ENCODE data around the gene BRF1. TPM values are rescaled to one million over a fixed set of nuclear protein-coding genes. Genes with fewer than 3 reads are reported as not detected.

The BRF1 gene
- total and polyA plus RNA-seq, 8 donors: 13.6 to 50.2 (median 20.4) TPM

- H3K27ac ChIP-seq: no peak overlapping the region
- H3K36me3 ChIP-seq: no peaks in the 10 kb centered on the region
- no peak for DNase-seq
- FAIRE-seq: no peak
- intact Hi-C loops (cut with DNase I): no loop called here
- peaks cover 0 to 7% (median 0%) of the 10 kb centered on the region in 3 donors for H3K4me1 ChIP-seq
- no peaks in the 10 kb centered on the region for H3K9me3 ChIP-seq
- H3K27me3 ChIP-seq: no peaks in the 10 kb centered on the region
- WGBS, 2 donors: 79 to 87% methylated on average over 8 of the region's 8 CpGs
- ATAC-seq: no peak
- H3K4me3 ChIP-seq: no peak overlapping the region
- TF ChIP-seq, protein P1, sequence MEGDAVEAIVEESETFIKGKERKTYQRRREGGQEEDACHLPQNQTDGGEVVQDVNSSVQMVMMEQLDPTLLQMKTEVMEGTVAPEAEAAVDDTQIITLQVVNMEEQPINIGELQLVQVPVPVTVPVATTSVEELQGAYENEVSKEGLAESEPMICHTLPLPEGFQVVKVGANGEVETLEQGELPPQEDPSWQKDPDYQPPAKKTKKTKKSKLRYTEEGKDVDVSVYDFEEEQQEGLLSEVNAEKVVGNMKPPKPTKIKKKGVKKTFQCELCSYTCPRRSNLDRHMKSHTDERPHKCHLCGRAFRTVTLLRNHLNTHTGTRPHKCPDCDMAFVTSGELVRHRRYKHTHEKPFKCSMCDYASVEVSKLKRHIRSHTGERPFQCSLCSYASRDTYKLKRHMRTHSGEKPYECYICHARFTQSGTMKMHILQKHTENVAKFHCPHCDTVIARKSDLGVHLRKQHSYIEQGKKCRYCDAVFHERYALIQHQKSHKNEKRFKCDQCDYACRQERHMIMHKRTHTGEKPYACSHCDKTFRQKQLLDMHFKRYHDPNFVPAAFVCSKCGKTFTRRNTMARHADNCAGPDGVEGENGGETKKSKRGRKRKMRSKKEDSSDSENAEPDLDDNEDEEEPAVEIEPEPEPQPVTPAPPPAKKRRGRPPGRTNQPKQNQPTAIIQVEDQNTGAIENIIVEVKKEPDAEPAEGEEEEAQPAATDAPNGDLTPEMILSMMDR (IDR thresholded peaks at IDR 0.05): no peak
Observed at GRCh38 chr14:105347587-105347968, 46.8 kb upstream of the BRF1 start.

DNA sequence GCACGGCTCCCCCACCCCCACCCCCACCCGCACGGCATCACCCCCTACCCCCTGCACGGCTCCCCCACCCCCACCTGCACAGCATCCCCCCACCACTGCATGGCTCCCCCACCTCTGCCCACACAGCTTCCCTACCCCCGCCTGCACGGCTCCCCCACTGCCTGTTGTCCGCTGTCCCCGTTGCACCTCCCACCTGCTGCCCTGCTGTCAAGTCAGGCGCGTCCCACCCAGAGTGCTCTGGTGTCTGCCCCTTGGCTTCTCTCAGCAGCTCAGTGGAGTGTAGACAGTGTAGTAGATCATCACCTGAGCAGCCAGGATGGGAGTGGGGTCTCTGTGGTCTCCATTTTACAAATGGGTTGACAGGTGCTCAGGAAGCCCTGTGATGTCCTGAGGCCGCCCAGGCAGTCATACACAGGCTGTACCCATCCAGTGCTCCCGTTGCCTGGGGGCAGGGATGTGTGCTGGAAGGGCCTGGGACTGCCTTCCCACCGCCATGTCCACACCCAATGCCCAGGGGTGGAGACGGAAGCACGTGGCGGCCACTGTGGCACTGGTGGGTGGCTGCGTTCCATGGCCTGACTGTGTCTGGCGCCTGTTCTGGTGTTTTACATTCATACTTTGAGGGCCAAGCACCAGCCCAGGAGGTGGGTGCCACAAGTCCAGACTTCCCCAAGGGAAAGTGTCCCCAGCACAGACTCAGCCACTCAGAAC, 46.2 kb upstream of the BRF1 start:
- no peak overlapping the region for H3K27ac ChIP-seq
- ATAC-seq: no peak
- 91 to 94% methylated on average over 14 of the region's 18 CpGs for WGBS, 2 donors
- H3K27me3 ChIP-seq: no peaks in the 10 kb centered on the region
- peaks cover 0 to 7% (median 0%) of the 10 kb centered on the region in 3 donors for H3K4me1 ChIP-seq
- H3K36me3 ChIP-seq: no peaks in the 10 kb centered on the region
- TF ChIP-seq, protein P1 (IDR thresholded peaks at IDR 0.05): no peak
- no peak overlapping the region for H3K4me3 ChIP-seq
- peak in 3 of 6 donors; percentile 11 to 52 (median 51) for DNase-seq
- no peak for FAIRE-seq
- H3K9me3 ChIP-seq: no peaks in the 10 kb centered on the region
- intact Hi-C loops (cut with DNase I): no loop called here

- 40 to 49% methylated on average over 11 to 13 of the region's 13 CpGs for WGBS, 2 donors
- ATAC-seq: peak in 3 of 4 donors; percentile 9 to 42 (median 22)
Observed at GRCh38 chr14:105346200-105346533, 45.4 kb upstream of the BRF1 start.

DNA sequence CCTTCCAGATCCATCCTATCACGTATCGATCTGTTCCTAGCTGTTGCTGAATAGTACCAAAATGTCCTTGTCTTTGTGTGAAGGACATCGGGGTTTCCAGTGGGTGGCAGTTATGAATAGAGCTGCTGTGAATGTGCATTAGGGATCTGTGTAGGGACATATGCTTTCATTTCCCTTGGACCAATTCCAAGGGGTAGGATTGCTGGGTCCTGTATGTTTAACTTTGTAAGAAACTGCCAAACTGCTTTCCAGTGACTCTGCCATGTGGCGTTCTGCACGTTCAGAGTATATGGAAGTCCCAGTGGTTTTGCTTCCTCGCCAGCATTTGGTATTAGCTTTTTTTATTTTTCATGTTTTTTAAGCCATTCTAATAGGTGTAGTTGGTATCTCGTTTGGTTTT, 42.4 kb upstream of the BRF1 start:
- FAIRE-seq: no peak
- DNase-seq: no peak
- ATAC-seq: peak; percentile 27 to 63 (median 44)

More at GRCh38 chr14:105346200-105346533, 45.4 kb upstream of the BRF1 start:
- H3K4me1 ChIP-seq: peaks cover 0 to 7% (median 0%) of the 10 kb centered on the region in 3 donors
- FAIRE-seq (no peak), DNase-seq (peak in 1 of 6 donors; percentile 20)
- peak overlapping the region in 2 of 4 donors; percentile 1 to 10 for H3K27ac ChIP-seq
- H3K9me3 ChIP-seq: no peaks in the 10 kb centered on the region
- TF ChIP-seq, protein P1 (IDR thresholded peaks at IDR 0.05): no peak
- H3K36me3 ChIP-seq: no peaks in the 10 kb centered on the region
- no peaks in the 10 kb centered on the region for H3K27me3 ChIP-seq
- intact Hi-C loops (cut with DNase I): no loop called here
- H3K4me3 ChIP-seq: no peak overlapping the region

More for the DNA sequence above, 42.4 kb upstream of the BRF1 start:
- TF ChIP-seq, protein P1 (IDR thresholded peaks at IDR 0.05): no peak
- no peak overlapping the region for H3K4me3 ChIP-seq
- 29 to 37% methylated on average over 7 of the region's 7 CpGs for WGBS, 2 donors
- no peaks in the 10 kb centered on the region for H3K9me3 ChIP-seq
- H3K27ac ChIP-seq: no peak overlapping the region
- intact Hi-C loops (cut with DNase I): no loop called here
- no peaks in the 10 kb centered on the region for H3K36me3 ChIP-seq
- peaks cover 0 to 7% (median 0%) of the 10 kb centered on the region in 3 donors for H3K4me1 ChIP-seq
- no peaks in the 10 kb centered on the region for H3K27me3 ChIP-seq

All from pancreas (tissue), 10 donors.